HFFc6 (cell line): ENCODE data around the gene SYNGR1. TPM values are rescaled to one million over a fixed set of nuclear protein-coding genes. Genes with fewer than 3 reads are reported as not detected.

Source experiments
- DNase-seq: peaks from one replicate; pipeline ENCODE4 v3.0.0-alpha.2; 2018
- H3K27ac Mint-ChIP-seq: 2 replicates; pipeline ENCODE4 v1.8.0; 2020; ENCODE audit warnings: mild to moderate bottlenecking, mixed read lengths
- H3K27me3 Mint-ChIP-seq: 2 replicates; pipeline ENCODE4 v1.8.0; 2021; ENCODE audit warnings: mild to moderate bottlenecking, moderate library complexity, mixed read lengths; ENCODE audit not compliant: insufficient read depth
- H3K36me3 Mint-ChIP-seq: 2 replicates; pipeline ENCODE4 v1.8.0; 2021; ENCODE audit warnings: low read depth, mixed read lengths
- H3K4me1 Mint-ChIP-seq: 2 replicates; pipeline ENCODE4 v1.8.0; 2020; ENCODE audit warnings: low read depth, mixed read lengths
- H3K4me3 Mint-ChIP-seq: 2 replicates; pipeline ENCODE4 v1.8.0; 2020; ENCODE audit warnings: mild to moderate bottlenecking, moderate library complexity, mixed read lengths
- H3K9me3 Mint-ChIP-seq: 2 replicates; pipeline ENCODE4 v1.8.0; 2020; ENCODE audit warnings: mild to moderate bottlenecking, mixed read lengths
- total RNA-seq, 6 experiments: library from RNA; stranded (reverse); fragmentation: NEBNext Ultra II Directional; extraction: Animal tissue kit (Norgen Biotek cat#: 25700); gene quantifications; 2 replicates in 1 of 6; 3 replicates in 5 of 6; pipeline ENCODE4 v1.2.3, GENCODE V29; 2021
- TF ChIP-seq, protein P1 (sequence below): fragments of 200-600 bp; sonication (generic); IDR thresholded peaks from 2 replicates; pipeline ENCODE4 v1.5.0; 2021; ENCODE audit warnings: antibody characterized with exemption, mild to moderate bottlenecking

The SYNGR1 gene
- total RNA-seq, 6 experiments from 2014 or later, result 16.0 to 20.2 (median 18.5) TPM

DNA sequence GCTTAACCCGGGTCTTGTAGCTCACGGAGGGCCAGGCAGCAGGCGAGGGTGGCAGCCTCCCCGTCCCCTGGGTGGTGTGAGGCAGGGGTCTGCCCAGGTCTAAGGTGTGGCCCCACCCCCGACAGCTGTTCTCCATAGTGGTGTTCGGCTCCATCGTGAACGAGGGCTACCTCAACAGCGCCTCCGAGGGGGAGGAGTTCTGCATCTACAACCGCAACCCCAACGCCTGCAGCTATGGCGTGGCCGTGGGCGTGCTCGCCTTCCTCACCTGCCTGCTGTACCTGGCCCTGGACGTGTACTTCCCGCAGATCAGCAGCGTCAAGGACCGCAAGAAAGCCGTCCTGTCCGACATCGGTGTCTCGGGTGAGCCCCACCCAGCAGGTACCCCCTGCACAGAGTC lies 24.4 kb downstream of the SYNGR1 start:
- TF ChIP-seq, protein P1, sequence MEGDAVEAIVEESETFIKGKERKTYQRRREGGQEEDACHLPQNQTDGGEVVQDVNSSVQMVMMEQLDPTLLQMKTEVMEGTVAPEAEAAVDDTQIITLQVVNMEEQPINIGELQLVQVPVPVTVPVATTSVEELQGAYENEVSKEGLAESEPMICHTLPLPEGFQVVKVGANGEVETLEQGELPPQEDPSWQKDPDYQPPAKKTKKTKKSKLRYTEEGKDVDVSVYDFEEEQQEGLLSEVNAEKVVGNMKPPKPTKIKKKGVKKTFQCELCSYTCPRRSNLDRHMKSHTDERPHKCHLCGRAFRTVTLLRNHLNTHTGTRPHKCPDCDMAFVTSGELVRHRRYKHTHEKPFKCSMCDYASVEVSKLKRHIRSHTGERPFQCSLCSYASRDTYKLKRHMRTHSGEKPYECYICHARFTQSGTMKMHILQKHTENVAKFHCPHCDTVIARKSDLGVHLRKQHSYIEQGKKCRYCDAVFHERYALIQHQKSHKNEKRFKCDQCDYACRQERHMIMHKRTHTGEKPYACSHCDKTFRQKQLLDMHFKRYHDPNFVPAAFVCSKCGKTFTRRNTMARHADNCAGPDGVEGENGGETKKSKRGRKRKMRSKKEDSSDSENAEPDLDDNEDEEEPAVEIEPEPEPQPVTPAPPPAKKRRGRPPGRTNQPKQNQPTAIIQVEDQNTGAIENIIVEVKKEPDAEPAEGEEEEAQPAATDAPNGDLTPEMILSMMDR, result no peak
- DNase-seq, result no peak
- no peak overlapping the region for H3K27ac Mint-ChIP-seq
- no peaks in the 10 kb centered on the region for H3K4me1 Mint-ChIP-seq
- H3K4me3 Mint-ChIP-seq, result no peak overlapping the region
- peaks cover 4% of the 10 kb centered on the region for H3K27me3 Mint-ChIP-seq
- no peaks in the 10 kb centered on the region for H3K36me3 Mint-ChIP-seq
- peaks cover 6% of the 10 kb centered on the region for H3K9me3 Mint-ChIP-seq

DNA sequence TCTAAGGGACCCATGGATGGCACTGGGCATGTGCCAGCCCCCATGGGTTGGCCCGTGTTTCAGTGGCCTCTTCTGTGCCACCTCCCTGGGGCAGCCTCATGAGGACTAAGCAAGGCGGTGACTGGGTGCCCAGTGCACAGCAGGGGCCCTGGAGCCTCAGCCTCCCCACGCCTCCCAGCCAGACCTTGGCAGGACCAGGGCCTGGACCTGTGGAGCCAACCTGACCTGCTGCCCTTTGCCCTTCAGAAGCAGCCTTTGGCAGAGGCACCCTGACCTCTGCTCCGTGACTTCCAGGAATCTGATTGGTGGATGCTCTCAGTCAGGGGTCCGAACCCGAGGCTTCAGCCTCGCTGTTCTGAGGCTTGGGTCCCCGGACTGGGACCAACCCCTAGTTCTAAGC lies 25.0 kb downstream of the SYNGR1 start:
- no peak overlapping the region for H3K27ac Mint-ChIP-seq
- no peak overlapping the region for H3K4me3 Mint-ChIP-seq
- TF ChIP-seq, protein P1, result no peak
- no peaks in the 10 kb centered on the region for H3K36me3 Mint-ChIP-seq
- H3K4me1 Mint-ChIP-seq, result no peaks in the 10 kb centered on the region
- peaks cover 6% of the 10 kb centered on the region for H3K9me3 Mint-ChIP-seq
- H3K27me3 Mint-ChIP-seq, result peaks cover 4% of the 10 kb centered on the region
- no peak for DNase-seq

DNA sequence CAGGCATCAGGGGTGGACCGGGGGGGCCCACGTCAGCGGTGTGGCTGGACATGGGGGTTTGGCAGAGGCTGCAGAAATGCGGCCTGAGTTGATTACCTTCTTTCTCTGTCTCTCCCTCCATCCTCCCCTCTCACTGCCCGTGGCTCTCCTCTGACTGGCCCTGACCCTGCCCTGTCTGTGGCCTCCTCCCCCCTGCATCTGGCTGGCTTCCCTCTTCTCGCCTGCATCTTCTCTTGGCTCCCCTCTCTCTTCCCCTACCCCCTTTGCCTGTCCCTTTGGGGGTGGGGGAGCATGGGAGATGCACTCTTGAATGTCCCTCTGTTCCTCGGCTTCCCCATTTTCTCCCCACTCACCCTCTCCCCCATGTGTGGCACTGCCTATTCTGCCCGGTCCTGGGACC lies 25.9 kb downstream of the SYNGR1 start:
- H3K27ac Mint-ChIP-seq, result no peak overlapping the region

DNA sequence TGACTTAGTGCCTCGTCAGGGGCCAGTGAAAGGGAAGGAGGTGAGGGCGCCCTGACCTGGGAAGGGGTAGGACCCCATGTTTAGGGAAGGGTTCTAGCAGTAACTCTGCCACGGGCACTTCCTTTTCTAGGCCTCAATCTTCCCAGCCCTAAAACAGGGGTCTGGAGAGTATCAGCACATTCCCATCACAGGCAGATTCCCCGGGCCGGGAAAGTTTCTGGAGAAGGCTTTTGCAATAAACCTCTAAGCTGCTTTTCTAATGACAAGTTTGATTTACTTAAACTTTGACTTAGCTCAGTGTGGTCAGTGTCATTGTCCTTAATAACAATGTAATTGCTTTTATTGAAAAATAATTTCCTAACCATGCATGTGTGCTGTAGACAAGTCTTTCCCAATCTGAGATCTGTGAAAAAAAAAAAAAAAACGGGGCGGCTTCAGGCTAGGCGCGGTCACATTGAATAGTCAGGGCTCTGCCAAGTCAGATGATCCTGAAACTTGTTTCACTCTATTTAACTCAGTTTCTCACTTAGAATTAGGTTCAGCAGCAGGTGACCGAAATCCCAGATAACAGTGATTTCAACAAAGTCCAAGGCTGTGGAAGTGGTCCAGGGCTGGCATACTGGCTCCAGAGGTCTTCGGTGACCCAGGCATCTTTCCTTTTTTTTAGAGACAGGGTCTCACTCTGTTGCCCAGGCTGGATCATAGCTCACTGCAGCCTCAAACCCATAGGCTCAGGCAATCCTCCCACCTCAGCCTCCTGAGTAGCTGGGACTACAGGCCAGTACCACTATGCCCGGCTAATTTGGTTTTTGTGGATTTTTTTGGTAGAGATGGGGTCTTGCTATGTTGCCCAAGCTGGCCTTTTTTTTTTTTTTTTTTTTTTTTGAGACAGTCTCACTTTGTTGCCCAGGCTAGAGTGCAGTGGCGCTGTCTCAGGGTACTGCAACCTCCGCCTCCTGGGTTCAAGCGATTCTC lies 30.3 kb downstream of the SYNGR1 start:
- no peak for DNase-seq

More for the DNA sequence above, 25.9 kb downstream of the SYNGR1 start:
- no peak for DNase-seq
- peaks cover 6% of the 10 kb centered on the region for H3K9me3 Mint-ChIP-seq
- TF ChIP-seq, protein P1, result no peak
- H3K36me3 Mint-ChIP-seq, result no peaks in the 10 kb centered on the region
- peaks cover 4% of the 10 kb centered on the region for H3K27me3 Mint-ChIP-seq
- H3K4me1 Mint-ChIP-seq, result no peaks in the 10 kb centered on the region
- no peak overlapping the region for H3K4me3 Mint-ChIP-seq

DNA sequence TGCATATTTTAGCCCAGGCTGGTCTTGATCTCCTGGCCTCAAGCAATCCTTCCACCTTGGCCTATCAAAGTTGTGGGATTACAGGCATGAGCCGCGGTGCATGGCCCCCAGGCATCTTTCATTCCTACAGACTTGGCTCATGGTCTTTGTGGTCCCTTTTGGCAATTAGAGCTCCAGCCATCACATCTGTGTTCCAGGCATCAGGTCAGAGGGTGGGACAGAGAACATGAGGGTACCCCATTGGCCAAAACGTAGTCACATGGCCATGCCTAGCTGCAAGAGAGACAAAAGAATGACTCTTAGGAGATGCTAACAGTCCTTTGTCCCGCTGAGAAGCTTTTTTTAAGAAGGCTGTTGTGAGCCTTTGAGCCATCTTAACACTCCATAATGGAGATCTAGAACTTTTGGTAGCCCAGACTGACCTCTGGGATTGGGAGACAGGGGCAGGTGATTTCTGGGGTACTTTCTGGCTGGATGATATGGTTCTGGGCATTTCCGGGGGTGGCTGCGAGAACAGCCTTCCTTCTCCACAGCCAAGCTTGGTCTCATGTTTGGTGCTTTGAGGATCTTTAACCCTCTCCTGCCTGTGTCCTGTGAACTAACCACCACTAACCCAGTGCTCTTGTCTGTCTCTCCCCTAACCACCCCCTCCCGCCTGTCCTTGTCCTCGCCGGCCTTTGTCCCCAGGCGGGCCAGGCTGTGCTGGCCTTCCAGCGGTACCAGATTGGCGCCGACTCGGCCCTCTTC lies 31.4 kb downstream of the SYNGR1 start:
- H3K4me3 Mint-ChIP-seq, result no peak overlapping the region
- no peaks in the 10 kb centered on the region for H3K36me3 Mint-ChIP-seq
- H3K27me3 Mint-ChIP-seq, result no peaks in the 10 kb centered on the region; the same call in 1 of the 2 replicates
- TF ChIP-seq, protein P1, result no peak
- no peaks in the 10 kb centered on the region for H3K9me3 Mint-ChIP-seq
- H3K27ac Mint-ChIP-seq, result no peak overlapping the region
- H3K4me1 Mint-ChIP-seq, result peaks cover 12% of the 10 kb centered on the region
- no peak for DNase-seq

More for the DNA sequence above, 30.3 kb downstream of the SYNGR1 start:
- H3K27ac Mint-ChIP-seq, result no peak overlapping the region
- H3K4me3 Mint-ChIP-seq, result no peak overlapping the region
- H3K27me3 Mint-ChIP-seq, result peaks cover 4% of the 10 kb centered on the region
- peaks cover 12% of the 10 kb centered on the region for H3K4me1 Mint-ChIP-seq
- TF ChIP-seq, protein P1, result no peak
- H3K9me3 Mint-ChIP-seq, result no peaks in the 10 kb centered on the region
- H3K36me3 Mint-ChIP-seq, result no peaks in the 10 kb centered on the region
